Stimulated activated CD4-positive, alpha-beta T cell treated with anti-CD3 and anti-CD28 coated beads, TNF-alpha, amount 100 ng/mL, for 24 hours (primary cell): ENCODE results near the gene PCDH1.

ENCODE experiments used
- DNase-seq, 3 experiments: peaks; one replicate each; pipeline ENCODE4 v3.0.0-alpha.2; 2020; ENCODE audit warnings: low read depth in 3 of 3

Gene PCDH1

DNA sequence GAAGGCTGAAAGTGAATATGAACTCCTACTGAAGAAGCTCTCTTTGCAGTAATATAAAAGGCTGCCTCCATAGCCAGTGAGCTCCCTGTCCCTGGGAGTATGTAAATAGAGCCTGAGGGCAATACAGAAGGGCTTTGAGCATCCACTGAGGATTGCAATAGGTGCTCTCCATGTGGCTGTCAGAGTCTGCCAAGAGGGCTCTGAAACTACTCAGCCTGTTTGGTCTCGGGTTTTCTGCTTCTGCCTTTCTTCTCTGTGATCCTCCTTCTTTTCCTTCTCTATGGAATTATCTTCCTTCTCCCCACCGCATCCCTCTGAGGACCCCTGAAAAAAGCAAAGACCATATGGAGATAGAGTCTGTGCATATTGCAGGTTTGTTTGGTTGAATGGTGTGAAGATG lies 69.4 kb downstream of the PCDH1 start:
- DNase-seq = no peak

DNA sequence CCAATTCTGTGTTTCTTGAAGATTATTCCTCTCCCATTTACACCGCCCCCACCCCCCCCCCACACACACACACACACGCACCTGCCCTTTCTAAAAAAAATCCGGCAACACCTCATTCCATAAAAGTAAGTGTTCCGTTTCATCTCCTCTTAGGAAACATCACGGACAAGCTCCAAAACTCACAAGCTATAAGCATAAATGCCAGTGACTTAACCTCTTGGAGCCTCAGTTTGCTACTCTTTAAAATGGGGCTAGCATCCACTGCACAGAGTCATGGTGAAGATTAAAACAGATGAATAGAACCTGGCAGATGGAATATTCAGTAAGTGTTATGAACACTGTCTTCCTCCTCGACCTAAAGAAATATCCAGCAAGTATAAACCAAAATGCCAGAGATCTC lies 70.5 kb downstream of the PCDH1 start:
- DNase-seq = no peak

DNA sequence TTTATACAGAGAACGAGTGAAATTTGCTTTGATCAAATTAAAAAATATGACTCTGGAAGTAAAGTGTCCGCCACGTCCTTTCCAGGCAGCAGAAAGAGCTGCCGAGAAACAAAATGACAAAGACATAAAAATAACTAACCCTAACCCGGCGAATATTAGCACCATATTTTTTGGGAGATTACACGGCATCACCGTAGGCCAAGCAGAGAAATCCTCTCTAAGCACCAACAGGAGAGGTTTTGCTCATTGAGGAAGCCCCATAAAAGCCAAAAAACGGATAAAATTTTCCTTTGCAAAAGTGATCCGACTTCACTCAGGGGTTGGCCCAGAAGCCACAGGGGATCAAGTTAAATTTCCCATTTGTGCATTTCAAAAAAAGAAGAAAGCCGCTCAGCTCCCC lies 70.9 kb downstream of the PCDH1 start:
- no peak for DNase-seq

DNA sequence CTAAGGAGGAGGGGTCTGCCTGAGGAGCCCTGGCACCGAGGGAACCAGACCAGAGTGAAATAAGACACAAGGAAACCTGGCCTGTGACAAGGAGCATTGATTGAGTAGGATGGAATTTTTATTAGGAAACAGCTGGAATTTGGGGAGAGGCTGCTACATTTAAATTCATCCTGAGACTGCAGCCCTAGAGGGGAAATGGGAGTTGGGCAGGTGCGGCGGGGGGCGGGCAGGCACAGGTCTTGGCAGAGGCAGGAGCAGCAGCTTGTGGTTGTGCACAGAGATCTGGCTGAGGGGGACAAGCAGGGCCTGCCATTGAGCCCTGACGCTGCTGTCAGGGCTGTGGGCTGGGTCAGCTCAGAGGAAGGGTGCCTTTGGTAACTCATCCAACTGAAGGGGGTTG lies 71.6 kb downstream of the PCDH1 start:
- no peak for DNase-seq

DNA sequence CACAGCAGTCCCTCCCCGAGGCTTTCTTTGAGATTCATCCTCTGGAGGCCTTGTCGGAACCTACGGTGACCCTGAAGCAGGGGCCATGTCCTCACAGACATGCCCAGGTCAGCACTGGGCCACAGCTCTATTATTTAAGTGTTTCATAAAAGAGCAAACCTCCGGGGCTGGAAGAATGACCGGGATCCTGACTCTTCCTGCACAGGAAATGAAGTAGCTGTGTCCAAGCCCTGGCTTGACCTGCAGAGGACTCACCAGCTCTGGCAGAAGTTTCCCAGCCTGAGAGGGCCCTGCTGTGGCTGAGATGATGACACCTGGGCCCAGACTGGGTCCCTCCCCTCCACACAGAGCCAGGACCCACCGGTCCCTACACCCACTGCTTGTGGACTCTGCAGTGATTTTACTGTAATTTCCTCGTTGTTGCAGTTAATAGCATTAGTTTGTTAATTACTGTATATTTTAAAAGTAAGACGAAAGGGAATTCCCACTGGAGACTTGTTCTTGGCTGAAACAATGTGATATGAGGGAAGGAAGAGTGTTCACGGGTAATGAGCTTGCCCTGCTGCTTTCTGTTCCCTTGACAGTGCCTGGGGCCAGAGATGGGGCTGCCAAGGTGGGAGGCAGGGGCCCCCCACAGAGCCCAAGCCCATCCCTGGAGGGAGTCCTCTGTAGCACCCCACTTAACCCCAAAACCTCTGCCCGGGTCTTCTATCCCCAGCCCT lies 72.2 kb downstream of the PCDH1 start:
- DNase-seq = no peak

DNA sequence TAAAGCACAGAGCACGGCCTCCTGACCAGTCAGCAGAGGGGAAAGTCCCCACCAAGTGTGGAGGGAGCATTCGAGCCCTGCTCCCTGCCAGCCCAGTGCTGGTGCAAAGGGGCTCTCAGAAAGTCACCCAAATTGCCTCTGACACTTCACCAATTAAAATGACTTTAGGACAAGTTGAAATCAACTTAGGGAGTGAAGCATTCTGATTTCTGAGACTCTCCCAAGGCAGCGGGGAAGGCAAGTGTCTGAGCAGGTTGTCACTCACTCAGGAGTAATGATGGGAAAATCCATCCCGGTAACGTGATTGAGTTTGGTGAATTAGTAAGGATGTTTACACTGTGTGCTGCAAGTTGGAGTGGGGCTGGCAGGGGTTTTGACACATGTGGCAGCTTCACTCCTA lies 73.7 kb downstream of the PCDH1 start:
- DNase-seq = no peak
